Thyroid gland (tissue), 4 donors: ENCODE data around the gene KRT36.

Experiments used
- POLR2A ChIP-seq, 2 donors: fragments of 450-650 bp; IDR thresholded peaks; one replicate each; pipeline ENCODE4 v1.6.1; 2017; ENCODE audit warnings: antibody characterized with exemption in 2 of 2, mild to moderate bottlenecking in 2 of 2, moderate library complexity in 1 of 2
- TF ChIP-seq, protein P1 (sequence below), 6 experiments: fragments of 200-600 bp in 3 of 6; fragments of 450-650 bp in 3 of 6; sonication (generic) in 3 of 6; IDR thresholded peaks; one replicate each; pipeline ENCODE4 v1.5.1; 2016 to 2019; ENCODE audit warnings: antibody characterized with exemption in 6 of 6, mild to moderate bottlenecking in 2 of 6, inconsistent platforms in 1 of 6, moderate library complexity in 1 of 6

DNA sequence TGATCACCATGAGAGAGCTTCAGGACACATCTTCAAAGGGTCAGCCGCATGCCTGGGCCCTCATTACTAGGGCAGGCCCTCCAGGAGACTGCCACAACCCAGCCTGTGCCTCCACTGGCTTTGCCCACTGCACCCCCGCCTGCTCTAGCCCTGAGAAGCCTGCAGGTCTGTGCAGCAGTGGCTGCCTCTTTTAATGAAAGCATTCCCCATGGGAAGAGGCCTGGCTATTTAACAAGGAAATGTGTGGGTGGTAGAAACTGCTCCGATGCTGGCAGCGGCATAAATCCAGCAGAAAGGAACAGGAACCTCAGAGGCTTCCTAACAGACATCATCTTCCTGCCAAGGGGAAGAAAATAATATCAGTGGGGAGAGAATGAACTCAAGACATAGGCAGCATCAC is 22.1 kb downstream of the KRT36 start:
- TF ChIP-seq, protein P1, sequence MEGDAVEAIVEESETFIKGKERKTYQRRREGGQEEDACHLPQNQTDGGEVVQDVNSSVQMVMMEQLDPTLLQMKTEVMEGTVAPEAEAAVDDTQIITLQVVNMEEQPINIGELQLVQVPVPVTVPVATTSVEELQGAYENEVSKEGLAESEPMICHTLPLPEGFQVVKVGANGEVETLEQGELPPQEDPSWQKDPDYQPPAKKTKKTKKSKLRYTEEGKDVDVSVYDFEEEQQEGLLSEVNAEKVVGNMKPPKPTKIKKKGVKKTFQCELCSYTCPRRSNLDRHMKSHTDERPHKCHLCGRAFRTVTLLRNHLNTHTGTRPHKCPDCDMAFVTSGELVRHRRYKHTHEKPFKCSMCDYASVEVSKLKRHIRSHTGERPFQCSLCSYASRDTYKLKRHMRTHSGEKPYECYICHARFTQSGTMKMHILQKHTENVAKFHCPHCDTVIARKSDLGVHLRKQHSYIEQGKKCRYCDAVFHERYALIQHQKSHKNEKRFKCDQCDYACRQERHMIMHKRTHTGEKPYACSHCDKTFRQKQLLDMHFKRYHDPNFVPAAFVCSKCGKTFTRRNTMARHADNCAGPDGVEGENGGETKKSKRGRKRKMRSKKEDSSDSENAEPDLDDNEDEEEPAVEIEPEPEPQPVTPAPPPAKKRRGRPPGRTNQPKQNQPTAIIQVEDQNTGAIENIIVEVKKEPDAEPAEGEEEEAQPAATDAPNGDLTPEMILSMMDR (IDR thresholded peaks at IDR 0.05): no peak
- no peak for TF ChIP-seq POLR2A (IDR thresholded peaks at IDR 0.05)
